Body of pancreas (tissue), 4 donors: ENCODE data around the gene LIMD2. TPM values are rescaled to one million over a fixed set of nuclear protein-coding genes. Genes with fewer than 3 reads are reported as not detected.

Source experiments
- ATAC-seq: fragments of 150-250 bp; one replicate; pipeline ENCODE4 v1.9.1; 2016
- DNase-seq, 4 donors: peaks; one replicate each; pipeline ENCODE4 v3.0.0-alpha.2; 2019
- H3K27ac ChIP-seq, 4 donors: fragments of 200-600 bp; sonication (generic); 1 replicate in 3 of 4; 2 replicates in 1 of 4; pipeline versions ENCODE4 v1.5.1 to v1.6.1; 2016 to 2019; ENCODE audit warnings: mild to moderate bottlenecking in 1 of 4, mixed read lengths in 1 of 4, moderate library complexity in 1 of 4
- H3K27me3 ChIP-seq, 2 donors: fragments of 200-600 bp; sonication (generic); one replicate each; pipeline ENCODE4 v1.6.0; 2016; ENCODE audit warnings: mild to moderate bottlenecking in 1 of 2
- H3K36me3 ChIP-seq, 2 donors: fragments of 200-600 bp; sonication (generic); replicated peaks in 1 of 2; 2 replicates each; pipeline ENCODE4 v1.5.1; 2016; ENCODE audit warnings: low read depth in 2 of 2; ENCODE audit not compliant: insufficient read depth in 1 of 2
- H3K4me1 ChIP-seq: fragments of 200-600 bp; sonication (generic); one replicate; pipeline ENCODE4 v1.6.0; 2016
- H3K4me3 ChIP-seq, 2 donors: fragments of 200-600 bp; sonication (generic); 1 replicate in 1 of 2; 2 replicates in 1 of 2; pipeline ENCODE4 v1.5.1; 2016 to 2019
- H3K9me3 ChIP-seq, 3 donors: fragments of 200-600 bp; sonication (generic); 1 replicate in 2 of 3; 2 replicates in 1 of 3; pipeline ENCODE4 v1.5.1; 2016
- POLR2A ChIP-seq, 3 donors: fragments of 450-650 bp; IDR thresholded peaks; one replicate each; pipeline ENCODE4 v1.6.1; 2016; ENCODE audit warnings: antibody characterized with exemption in 3 of 3, mild to moderate bottlenecking in 2 of 3
- WGBS, 2 donors: methylation state at CpG; one replicate each; pipeline ENCODE4 v1.1.5; 2017; 5-methylcytosine and 5-hydroxymethylcytosine counted together
- intact Hi-C: fragments of 100-400 bp; cut with DNase I; formaldehyde crosslinking; loops from one replicate; pipeline ENCODE4 v1.15.1; 2023
- total RNA-seq, 2 donors: library from RNA; depleted of rRNA; stranded (reverse); fragments of >200 nt; gene quantifications; one replicate each; pipeline ENCODE4 v1.1.0, GENCODE V29; 2016
- TF ChIP-seq, protein P1 (sequence below), 7 experiments: fragments of 450-650 bp in 4 of 7; fragments of 200-600 bp in 3 of 7; sonication (generic) in 3 of 7; IDR thresholded peaks; one replicate each; pipeline ENCODE4 v1.5.1; 2016 to 2019; ENCODE audit warnings: antibody characterized with exemption in 7 of 7

The LIMD2 gene
- total RNA-seq, 2 donors from 2014 or later = 4.9 to 9.6 TPM

DNA sequence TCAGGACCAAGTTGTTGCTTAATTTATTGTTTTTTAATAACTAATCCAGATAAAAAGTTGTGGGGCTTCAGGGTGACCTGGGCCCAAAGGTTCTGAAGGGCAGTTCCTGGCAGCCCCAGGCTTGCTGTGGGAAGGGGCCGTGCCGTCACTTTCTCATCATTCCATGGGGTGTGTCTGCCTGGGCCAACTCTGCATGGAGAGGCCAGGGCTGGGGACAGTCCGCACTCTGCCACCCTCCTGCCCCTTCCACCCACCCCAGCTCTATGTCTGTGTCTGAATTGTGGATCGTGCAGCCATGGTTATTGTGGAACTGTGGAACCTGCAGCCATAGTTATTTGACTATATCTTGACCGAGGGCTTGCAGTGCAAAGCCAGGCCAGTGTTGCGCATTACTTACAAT, 4.0 kb downstream of the LIMD2 start:
- Histone ChIP-seq H3K4me1 (peaks cover 31% of the 10 kb centered on the region), H3K27ac (no peak overlapping the region)
- intact Hi-C loops = no loop called here

DNA sequence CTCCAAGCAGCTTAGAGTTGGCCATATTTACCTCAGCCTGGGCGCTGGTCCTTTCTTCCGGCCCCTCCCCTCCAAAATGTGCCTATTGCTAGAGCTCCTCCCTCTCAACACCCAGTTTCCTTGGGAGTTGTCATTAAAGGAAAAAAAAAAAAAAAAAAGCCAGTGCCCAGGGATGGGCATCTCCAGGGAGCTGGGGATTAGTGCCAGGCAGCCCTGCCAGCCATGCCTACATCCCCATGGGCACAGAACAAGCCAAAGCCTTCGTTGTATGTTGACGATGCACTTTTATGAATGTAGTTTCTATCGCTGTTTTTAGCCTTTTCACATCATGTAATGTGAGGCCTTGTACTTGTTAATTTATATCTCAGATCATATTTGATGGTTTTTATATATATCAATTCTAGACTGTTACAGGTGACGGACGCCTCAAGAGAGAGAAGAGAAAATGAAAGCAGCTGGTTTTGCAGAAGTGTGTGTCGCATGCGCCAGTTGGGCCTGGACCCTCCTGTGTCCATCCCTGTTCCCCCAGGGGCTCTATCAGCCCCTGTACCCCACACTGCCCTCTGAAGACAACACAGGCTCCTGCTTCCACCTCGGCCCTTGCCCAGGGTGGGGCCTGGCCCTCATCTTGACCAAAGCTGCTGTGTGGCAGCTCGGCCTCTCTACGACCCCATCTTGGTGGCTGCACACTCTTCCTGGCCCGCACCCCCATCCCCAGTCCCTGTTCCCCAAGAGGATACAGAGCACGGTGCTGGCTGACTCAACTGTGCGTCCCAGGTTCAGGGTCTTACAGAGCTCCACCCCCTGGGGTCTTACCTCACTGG, 4.8 kb downstream of the LIMD2 start:
- no peaks in the 10 kb centered on the region for H3K9me3 ChIP-seq
- intact Hi-C loops = no loop called here
- ATAC-seq (no peak), DNase-seq (no peak)
- 78 to 91% methylated on average over 14 to 15 of the region's 15 CpGs for WGBS, 2 donors
- H3K27me3 ChIP-seq = no peaks in the 10 kb centered on the region
- H3K4me1 ChIP-seq = peaks cover 24% of the 10 kb centered on the region
- peaks cover 0 to 18% of the 10 kb centered on the region in 2 donors for H3K36me3 ChIP-seq
- no peak overlapping the region for H3K4me3 ChIP-seq
- H3K27ac ChIP-seq = no peak overlapping the region
- TF ChIP-seq, protein P1, sequence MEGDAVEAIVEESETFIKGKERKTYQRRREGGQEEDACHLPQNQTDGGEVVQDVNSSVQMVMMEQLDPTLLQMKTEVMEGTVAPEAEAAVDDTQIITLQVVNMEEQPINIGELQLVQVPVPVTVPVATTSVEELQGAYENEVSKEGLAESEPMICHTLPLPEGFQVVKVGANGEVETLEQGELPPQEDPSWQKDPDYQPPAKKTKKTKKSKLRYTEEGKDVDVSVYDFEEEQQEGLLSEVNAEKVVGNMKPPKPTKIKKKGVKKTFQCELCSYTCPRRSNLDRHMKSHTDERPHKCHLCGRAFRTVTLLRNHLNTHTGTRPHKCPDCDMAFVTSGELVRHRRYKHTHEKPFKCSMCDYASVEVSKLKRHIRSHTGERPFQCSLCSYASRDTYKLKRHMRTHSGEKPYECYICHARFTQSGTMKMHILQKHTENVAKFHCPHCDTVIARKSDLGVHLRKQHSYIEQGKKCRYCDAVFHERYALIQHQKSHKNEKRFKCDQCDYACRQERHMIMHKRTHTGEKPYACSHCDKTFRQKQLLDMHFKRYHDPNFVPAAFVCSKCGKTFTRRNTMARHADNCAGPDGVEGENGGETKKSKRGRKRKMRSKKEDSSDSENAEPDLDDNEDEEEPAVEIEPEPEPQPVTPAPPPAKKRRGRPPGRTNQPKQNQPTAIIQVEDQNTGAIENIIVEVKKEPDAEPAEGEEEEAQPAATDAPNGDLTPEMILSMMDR (IDR thresholded peaks at IDR 0.05) = no peak
- no peak for TF ChIP-seq POLR2A (IDR thresholded peaks at IDR 0.05)

More for the DNA sequence above, 4.0 kb downstream of the LIMD2 start:
- H3K4me3 ChIP-seq = no peak overlapping the region
- ATAC-seq = no peak
- no peak for DNase-seq
- H3K27me3 ChIP-seq = no peaks in the 10 kb centered on the region
- no peaks in the 10 kb centered on the region for H3K9me3 ChIP-seq
- H3K36me3 ChIP-seq = peaks cover 0 to 11% of the 10 kb centered on the region in 2 donors
- WGBS, 2 donors = 87% methylated on average over 6 of the region's 6 CpGs
- no peak for TF ChIP-seq POLR2A (IDR thresholded peaks at IDR 0.05)

DNA sequence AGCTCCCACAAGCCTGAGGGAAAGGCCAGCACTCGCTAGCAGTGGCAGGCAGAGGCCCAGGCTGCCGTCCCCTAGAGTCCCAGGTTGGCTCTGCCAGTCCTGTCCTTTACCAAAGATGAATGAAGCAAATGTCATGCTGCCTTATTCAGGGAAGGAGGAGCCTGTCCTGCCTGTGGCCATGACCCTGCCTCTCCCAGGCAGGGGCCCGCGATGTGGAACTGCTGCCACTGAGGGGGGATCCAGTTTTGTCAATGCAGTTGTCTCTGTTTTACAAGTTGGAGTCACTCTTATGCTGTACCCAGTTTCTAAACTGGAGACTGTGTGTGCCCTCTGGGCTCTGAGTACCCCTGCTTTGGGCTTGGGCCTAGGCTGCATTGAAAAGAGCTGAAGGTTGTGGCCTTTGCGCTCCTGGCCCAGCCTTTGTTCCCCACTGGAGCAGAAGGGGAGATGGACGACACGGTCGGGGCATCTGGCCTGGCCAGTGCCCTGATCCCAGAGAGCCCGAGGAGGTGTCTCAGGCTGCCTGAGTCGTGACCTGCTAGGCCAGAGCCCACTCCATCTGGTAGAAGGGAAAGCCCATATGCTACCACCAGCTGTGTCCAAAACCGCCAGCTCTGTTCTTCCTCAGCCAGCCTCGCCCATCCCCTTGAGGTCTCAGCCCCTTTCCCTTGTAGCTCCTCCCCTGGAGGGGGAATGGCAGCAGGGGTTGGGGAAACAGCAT, 5.5 kb downstream of the LIMD2 start:
- no peaks in the 10 kb centered on the region for H3K9me3 ChIP-seq
- ATAC-seq (no peak), DNase-seq (no peak)
- no peak overlapping the region for H3K27ac ChIP-seq
- peaks cover 0 to 20% of the 10 kb centered on the region in 2 donors for H3K36me3 ChIP-seq
- H3K4me3 ChIP-seq = no peak overlapping the region
- H3K4me1 ChIP-seq = peaks cover 22% of the 10 kb centered on the region
- no peaks in the 10 kb centered on the region for H3K27me3 ChIP-seq
- intact Hi-C loops = no loop called here
- TF ChIP-seq, protein P1 (IDR thresholded peaks at IDR 0.05) = no peak
- TF ChIP-seq POLR2A (IDR thresholded peaks at IDR 0.05) = no peak
- 77 to 89% methylated on average over 12 of the region's 12 CpGs for WGBS, 2 donors

DNA sequence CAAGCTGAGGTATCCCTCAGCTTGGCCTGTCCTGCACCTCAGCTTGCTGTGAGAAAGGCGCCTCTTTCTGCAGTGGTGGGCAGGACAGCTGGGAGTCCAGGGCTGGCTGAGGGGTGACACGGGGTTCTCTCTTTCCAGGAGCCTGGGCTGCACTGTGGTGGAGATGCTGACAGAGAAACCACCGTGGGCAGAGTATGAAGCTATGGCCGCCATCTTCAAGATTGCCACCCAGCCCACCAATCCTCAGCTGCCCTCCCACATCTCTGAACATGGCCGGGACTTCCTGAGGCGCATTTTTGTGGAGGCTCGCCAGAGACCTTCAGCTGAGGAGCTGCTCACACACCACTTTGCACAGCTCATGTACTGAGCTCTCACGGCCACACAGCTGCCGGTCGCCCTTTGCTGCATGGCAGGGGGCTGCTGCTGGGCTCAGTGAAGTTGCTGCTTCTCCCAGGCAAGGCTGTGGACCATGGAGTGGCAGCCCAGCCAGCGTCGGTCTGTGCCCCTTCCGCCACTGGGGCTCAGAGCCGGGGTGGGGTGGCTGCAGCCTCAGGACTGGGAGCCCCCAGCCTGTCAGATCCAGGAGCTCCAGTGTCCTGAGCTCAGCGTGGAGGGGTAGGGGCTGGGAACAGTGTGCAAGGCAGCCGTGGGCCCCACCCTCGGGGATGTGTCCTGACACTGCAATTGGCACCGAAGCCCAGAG, 6.4 kb downstream of the LIMD2 start:
- Histone ChIP-seq H3K27me3 (no peaks in the 10 kb centered on the region), H3K27ac (no peak overlapping the region), H3K36me3 (peaks cover 0 to 28% of the 10 kb centered on the region in 2 donors), H3K4me1 (peaks cover 14% of the 10 kb centered on the region), H3K4me3 (no peak overlapping the region), H3K9me3 (no peaks in the 10 kb centered on the region)
- 91 to 98% methylated on average over 5 to 18 of the region's 18 CpGs for WGBS, 2 donors
- intact Hi-C loops = no loop called here
- ATAC-seq = no peak
- TF ChIP-seq POLR2A (IDR thresholded peaks at IDR 0.05) = no peak
- TF ChIP-seq, protein P1 (IDR thresholded peaks at IDR 0.05) = no peak
- DNase-seq = no peak
